BE2C (cell line): ENCODE results near the gene HMGA1.

ENCODE experiments used
- DNase-seq: peaks from one replicate; pipeline ENCODE4 v3.0.0-alpha.2; 2020
- H3K27me3 ChIP-seq: fragments of 250-450 bp; sonication (Bioruptor Pico); 2 replicates; pipeline ENCODE4 v1.5.1; 2020; ENCODE audit warnings: mild to moderate bottlenecking
- H3K36me3 ChIP-seq: fragments of 250-450 bp; sonication (Bioruptor Pico); 2 replicates; pipeline ENCODE4 v1.5.1; 2020; ENCODE audit warnings: mild to moderate bottlenecking
- H3K4me1 ChIP-seq: fragments of 250-450 bp; sonication (Bioruptor Pico); 2 replicates; pipeline ENCODE4 v1.5.1; 2020
- H3K4me3 ChIP-seq: 2 replicates; pipeline ENCODE4 v1.5.1; 2011; ENCODE audit warnings: low read depth, low read length
- H3K9me3 ChIP-seq: fragments of 250-450 bp; sonication (Bioruptor Pico); 2 replicates; pipeline ENCODE4 v1.5.1; 2020
- TF ChIP-seq, protein P1 (sequence below): IDR thresholded peaks from 2 replicates; pipeline ENCODE4 v1.5.1; 2012; ENCODE audit warnings: mild to moderate bottlenecking, low read depth, low read length

Gene HMGA1

GRCh38 chr6:34237722-34238584 lies 1.3 kb downstream of the HMGA1 start:
- H3K4me1 ChIP-seq = no peaks in the 10 kb centered on the region
- peak overlapping the region; percentile 87 for H3K4me3 ChIP-seq
- TF ChIP-seq, protein P1, sequence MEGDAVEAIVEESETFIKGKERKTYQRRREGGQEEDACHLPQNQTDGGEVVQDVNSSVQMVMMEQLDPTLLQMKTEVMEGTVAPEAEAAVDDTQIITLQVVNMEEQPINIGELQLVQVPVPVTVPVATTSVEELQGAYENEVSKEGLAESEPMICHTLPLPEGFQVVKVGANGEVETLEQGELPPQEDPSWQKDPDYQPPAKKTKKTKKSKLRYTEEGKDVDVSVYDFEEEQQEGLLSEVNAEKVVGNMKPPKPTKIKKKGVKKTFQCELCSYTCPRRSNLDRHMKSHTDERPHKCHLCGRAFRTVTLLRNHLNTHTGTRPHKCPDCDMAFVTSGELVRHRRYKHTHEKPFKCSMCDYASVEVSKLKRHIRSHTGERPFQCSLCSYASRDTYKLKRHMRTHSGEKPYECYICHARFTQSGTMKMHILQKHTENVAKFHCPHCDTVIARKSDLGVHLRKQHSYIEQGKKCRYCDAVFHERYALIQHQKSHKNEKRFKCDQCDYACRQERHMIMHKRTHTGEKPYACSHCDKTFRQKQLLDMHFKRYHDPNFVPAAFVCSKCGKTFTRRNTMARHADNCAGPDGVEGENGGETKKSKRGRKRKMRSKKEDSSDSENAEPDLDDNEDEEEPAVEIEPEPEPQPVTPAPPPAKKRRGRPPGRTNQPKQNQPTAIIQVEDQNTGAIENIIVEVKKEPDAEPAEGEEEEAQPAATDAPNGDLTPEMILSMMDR = peak; percentile 22
- no peaks in the 10 kb centered on the region for H3K9me3 ChIP-seq
- peaks cover 28% of the 10 kb centered on the region for H3K36me3 ChIP-seq
- no peaks in the 10 kb centered on the region for H3K27me3 ChIP-seq
- peak; percentile 87 for DNase-seq

- H3K36me3 ChIP-seq = peaks cover 37% of the 10 kb centered on the region
- H3K27me3 ChIP-seq = no peaks in the 10 kb centered on the region
- H3K4me3 ChIP-seq = peak overlapping the region; percentile 87
- TF ChIP-seq, protein P1 = no peak
- no peaks in the 10 kb centered on the region for H3K9me3 ChIP-seq
- H3K4me1 ChIP-seq = peaks cover 5% of the 10 kb centered on the region
- no peak for DNase-seq
Measured at GRCh38 chr6:34238585-34239499, 2.2 kb downstream of the HMGA1 start.

DNA sequence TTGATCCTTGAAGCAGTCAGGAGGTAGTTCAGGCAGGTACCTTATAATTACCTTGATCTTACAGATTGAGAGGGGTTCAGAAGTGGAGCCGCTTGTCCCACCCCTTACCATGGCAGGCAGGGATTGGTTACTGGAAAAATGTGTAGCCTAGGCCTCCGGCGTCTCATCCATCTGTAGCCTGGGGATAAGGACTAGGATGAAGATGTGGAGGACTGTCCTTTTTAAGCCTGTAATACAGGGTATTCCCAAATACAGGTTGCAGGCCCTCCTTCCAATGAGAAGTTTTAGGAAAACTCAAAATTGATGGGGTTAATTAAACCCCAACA lies 2.8 kb downstream of the HMGA1 start:
- Histone ChIP-seq H3K4me1 (peaks cover 11% of the 10 kb centered on the region), H3K36me3 (peaks cover 43% of the 10 kb centered on the region), H3K4me3 (no peak overlapping the region), H3K9me3 (no peaks in the 10 kb centered on the region), H3K27me3 (no peaks in the 10 kb centered on the region)
- no peak for DNase-seq
- TF ChIP-seq, protein P1 = no peak

DNA sequence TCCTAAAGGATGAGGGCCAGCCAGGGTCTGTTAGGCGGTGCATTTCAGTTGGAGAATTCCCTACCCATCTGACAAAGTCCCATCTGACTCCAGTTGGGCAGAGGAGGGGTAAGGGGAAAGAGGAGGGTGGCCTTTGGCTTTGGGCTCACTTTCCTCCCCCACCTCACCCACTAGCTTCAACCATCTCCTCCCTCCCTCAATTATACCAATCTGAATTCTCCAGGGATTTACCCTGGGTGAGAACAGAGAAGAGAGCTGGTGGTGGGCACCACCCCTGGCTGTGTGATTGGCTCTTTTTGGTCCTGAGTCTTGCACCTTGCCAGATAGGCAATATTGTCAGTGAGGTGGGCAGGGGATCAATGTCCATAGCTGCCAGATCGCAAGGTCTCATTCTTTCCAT lies 3.2 kb downstream of the HMGA1 start:
- H3K36me3 ChIP-seq = peaks cover 43% of the 10 kb centered on the region
- peaks cover 11% of the 10 kb centered on the region for H3K4me1 ChIP-seq

GRCh38 chr6:34240329-34241248 lies 3.9 kb downstream of the HMGA1 start:
- no peaks in the 10 kb centered on the region for H3K9me3 ChIP-seq
- TF ChIP-seq, protein P1 = no peak
- H3K4me3 ChIP-seq = no peak overlapping the region
- peaks cover 43% of the 10 kb centered on the region for H3K36me3 ChIP-seq
- H3K4me1 ChIP-seq = peaks cover 11% of the 10 kb centered on the region
- no peaks in the 10 kb centered on the region for H3K27me3 ChIP-seq
- no peak for DNase-seq

More for the DNA sequence above, 3.2 kb downstream of the HMGA1 start:
- no peaks in the 10 kb centered on the region for H3K9me3 ChIP-seq
- no peaks in the 10 kb centered on the region for H3K27me3 ChIP-seq
- TF ChIP-seq, protein P1 = no peak
- no peak overlapping the region for H3K4me3 ChIP-seq
- DNase-seq = no peak
